OCI-LY3 (cell line): ENCODE measurements around the gene SMYD2.

Experiments
- H2AFZ ChIP-seq: fragments of 200-600, 300-600 bp; shearing (Covaris generic); 2 replicates; pipeline ENCODE4 v1.6.0; 2014; ENCODE audit warnings: antibody characterized with exemption, low read depth, low read length
- H3K27ac ChIP-seq: fragments of 200-600, 300-600 bp; sonication (generic); 2 replicates; pipeline ENCODE4 v1.5.1; 2014; ENCODE audit warnings: mild to moderate bottlenecking, low read length, moderate library complexity, mixed read lengths
- H3K27me3 ChIP-seq: fragments of 200-600, 300-600 bp; sonication (generic); 2 replicates; pipeline ENCODE4 v1.6.1; 2014; ENCODE audit warnings: low read depth, low read length, mixed read lengths
- H3K36me3 ChIP-seq: fragments of 200-600, 300-600 bp; sonication (generic); replicated peaks from 2 replicates; pipeline ENCODE3; 2014; ENCODE audit warnings: low read depth, low read length, mixed read lengths
- H3K4me1 ChIP-seq: fragments of 300-600, 200-600 bp; sonication (generic); 2 replicates; pipeline ENCODE4 v1.6.1; 2014; ENCODE audit warnings: low read length, mixed read lengths
- H3K4me2 ChIP-seq: fragments of 200-600, 300-600 bp; sonication (generic); 2 replicates; pipeline ENCODE4 v1.6.1; 2014; ENCODE audit warnings: low read length, mixed read lengths
- H3K4me3 ChIP-seq: fragments of 300-600, 200-600 bp; sonication (generic); 2 replicates; pipeline ENCODE4 v1.5.1; 2014; ENCODE audit warnings: antibody characterized with exemption, mild to moderate bottlenecking, low read length, moderate library complexity
- H3K79me2 ChIP-seq: fragments of 300-600, 200-600 bp; shearing (Covaris generic); 2 replicates; pipeline ENCODE4 v1.6.1; 2014; ENCODE audit warnings: mild to moderate bottlenecking, low read length, mixed read lengths
- H3K9ac ChIP-seq: fragments of 300-600, 200-600 bp; shearing (Covaris generic); 2 replicates; pipeline ENCODE4 v1.6.0; 2014; ENCODE audit warnings: mild to moderate bottlenecking, low read length, moderate library complexity
- H3K9me3 ChIP-seq: fragments of 200-600, 300-600 bp; shearing (Covaris generic); 2 replicates; pipeline ENCODE4 v1.6.1; 2014; ENCODE audit warnings: low read length, mixed read lengths; ENCODE audit not compliant: insufficient read depth
- H4K20me1 ChIP-seq: fragments of 200-600, 300-600 bp; sonication (generic); 2 replicates; pipeline ENCODE4 v1.6.1; 2016; ENCODE audit warnings: low read length, mixed read lengths; ENCODE audit not compliant: insufficient read depth
- CTCF ChIP-seq: fragments of 200-600, 300-600 bp; sonication (generic); IDR thresholded peaks from 2 replicates; pipeline ENCODE4 v1.5.1; 2014; ENCODE audit warnings: antibody characterized with exemption, low read length, low read depth
- EZH2phosphoT487 ChIP-seq: fragments of 200-600 bp; shearing (Covaris generic); IDR thresholded peaks from 2 replicates; pipeline ENCODE4 v1.6.1; 2018; ENCODE audit warnings: antibody characterized with exemption, mixed run types, low read depth

SMYD2 gene

GRCh38 chr1:214277704-214278635, 3.0 kb upstream of the SMYD2 start:
- Histone ChIP-seq H3K27me3 (no peaks in the 10 kb centered on the region), H2AFZ (no peak overlapping the region), H3K9me3 (no peaks in the 10 kb centered on the region), H3K4me2 (no peak overlapping the region), H3K27ac (no peak overlapping the region), H3K4me1 (peaks cover 19% of the 10 kb centered on the region), H3K36me3 (peaks cover 14% of the 10 kb centered on the region), H3K79me2 (peaks cover 26% of the 10 kb centered on the region), H3K9ac (no peak overlapping the region), H4K20me1 (no peaks in the 10 kb centered on the region), H3K4me3 (no peak overlapping the region)
- TF ChIP-seq EZH2phosphoT487: no peak
- no peak for TF ChIP-seq CTCF

- peak overlapping the region; percentile 63 for H3K27ac ChIP-seq
- peak overlapping the region; percentile 90; the same call in 1 of the 2 replicates for H2AFZ ChIP-seq
Observed at GRCh38 chr1:214280386-214281020, 456 bp upstream of the SMYD2 start.

GRCh38 chr1:214281720-214282629, 1.0 kb downstream of the SMYD2 start:
- H3K79me2 ChIP-seq: peaks cover 66% of the 10 kb centered on the region

More at GRCh38 chr1:214280386-214281020, 456 bp upstream of the SMYD2 start:
- no peaks in the 10 kb centered on the region for H4K20me1 ChIP-seq
- peaks cover 14% of the 10 kb centered on the region for H3K36me3 ChIP-seq
- no peaks in the 10 kb centered on the region for H3K9me3 ChIP-seq
- H3K27me3 ChIP-seq: no peaks in the 10 kb centered on the region
- TF ChIP-seq CTCF: no peak
- no peak for TF ChIP-seq EZH2phosphoT487
- H3K4me2 ChIP-seq: peak overlapping the region; percentile 86
- peaks cover 38% of the 10 kb centered on the region for H3K4me1 ChIP-seq
- peaks cover 52% of the 10 kb centered on the region for H3K79me2 ChIP-seq
- peak overlapping the region; percentile 98 for H3K9ac ChIP-seq
- peak overlapping the region; percentile 92 for H3K4me3 ChIP-seq

More at GRCh38 chr1:214281720-214282629, 1.0 kb downstream of the SMYD2 start:
- H3K27ac ChIP-seq: peak overlapping the region; percentile 87
- peak overlapping the region; percentile 73 for H2AFZ ChIP-seq
- H3K9ac ChIP-seq: peak overlapping the region; percentile 98
- peak overlapping the region; percentile 92 for H3K4me3 ChIP-seq
- TF ChIP-seq EZH2phosphoT487 (no peak), CTCF (no peak)
- H4K20me1 ChIP-seq: no peaks in the 10 kb centered on the region
- H3K27me3 ChIP-seq: no peaks in the 10 kb centered on the region
- peaks cover 47% of the 10 kb centered on the region for H3K4me1 ChIP-seq
- peak overlapping the region; percentile 98 for H3K4me2 ChIP-seq
- peaks cover 14% of the 10 kb centered on the region for H3K36me3 ChIP-seq
- H3K9me3 ChIP-seq: no peaks in the 10 kb centered on the region
